ENCODE results near the gene KANSL1.
"Not testable (repeated sequence)": the region's sequence is repeated elsewhere in the genome, so short reads cannot be mapped to it uniquely, and the experiment has no call there.

Gene KANSL1

DNA sequence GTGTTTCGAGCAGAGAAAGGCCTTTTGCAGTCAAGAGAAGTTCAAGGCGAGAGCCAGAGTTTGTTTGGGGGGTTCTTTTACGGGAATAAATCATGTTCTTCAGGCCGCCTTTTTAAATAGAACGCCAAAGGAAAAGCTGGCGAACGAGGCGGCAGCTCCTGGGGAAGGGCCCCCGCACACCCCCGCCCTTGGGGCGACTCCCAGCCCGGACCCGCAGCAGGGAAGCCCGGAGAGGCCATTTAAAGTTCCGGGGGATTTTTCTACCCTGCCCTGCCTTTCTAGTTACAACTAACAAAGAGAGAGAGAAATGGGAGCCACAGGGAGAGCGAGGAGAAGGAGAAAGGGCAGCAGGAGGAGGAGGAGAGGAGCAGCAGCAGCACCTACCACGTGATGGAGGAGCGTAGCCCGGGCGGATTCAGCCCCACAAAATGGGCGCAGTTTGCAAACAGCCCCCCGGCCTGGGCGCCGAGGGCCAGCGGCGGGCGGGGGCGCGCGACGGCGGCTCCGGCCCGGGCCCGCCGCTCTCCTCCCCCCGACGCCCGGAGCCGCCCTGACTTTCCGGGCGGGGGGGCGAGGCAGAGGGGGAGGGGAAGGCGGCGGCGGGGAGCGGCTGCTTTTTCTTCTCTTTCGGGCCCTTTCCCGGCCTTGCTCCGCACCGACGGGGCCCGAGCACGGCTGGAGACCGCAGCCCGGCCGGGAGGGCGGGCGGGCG, 634 bp downstream of the KANSL1 start:
- DNase-seq, result peak; percentile 54

- DNase-seq, result no peak
These were observed 1.1 kb downstream of the KANSL1 start for GRCh38 chr17:46192189-46192438.

GRCh38 chr17:46191322-46192188, 1.7 kb downstream of the KANSL1 start:
- DNase-seq, result no peak

DNA sequence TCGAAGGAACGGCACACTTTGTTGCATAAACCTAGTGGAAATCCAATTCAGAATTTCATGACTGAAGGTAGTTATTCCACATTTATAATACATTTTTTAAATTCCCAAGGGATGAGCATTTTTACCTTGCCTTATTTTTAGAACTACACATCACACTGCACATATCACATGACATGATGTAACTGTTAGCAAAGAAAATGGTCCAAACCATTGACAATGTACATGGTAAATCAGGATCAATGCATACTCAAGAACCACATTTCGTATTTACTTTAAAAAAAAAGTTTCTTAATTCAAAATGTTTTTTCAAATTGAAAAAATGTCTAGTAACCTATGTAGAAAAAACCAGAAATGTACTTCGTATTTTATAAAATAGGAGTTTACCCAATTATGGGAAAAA, 2.5 kb downstream of the KANSL1 start:
- DNase-seq, result no peak

- peak; percentile 29 for DNase-seq
These were observed 6.4 kb downstream of the KANSL1 start for GRCh38 chr17:46186827-46187235.

DNA sequence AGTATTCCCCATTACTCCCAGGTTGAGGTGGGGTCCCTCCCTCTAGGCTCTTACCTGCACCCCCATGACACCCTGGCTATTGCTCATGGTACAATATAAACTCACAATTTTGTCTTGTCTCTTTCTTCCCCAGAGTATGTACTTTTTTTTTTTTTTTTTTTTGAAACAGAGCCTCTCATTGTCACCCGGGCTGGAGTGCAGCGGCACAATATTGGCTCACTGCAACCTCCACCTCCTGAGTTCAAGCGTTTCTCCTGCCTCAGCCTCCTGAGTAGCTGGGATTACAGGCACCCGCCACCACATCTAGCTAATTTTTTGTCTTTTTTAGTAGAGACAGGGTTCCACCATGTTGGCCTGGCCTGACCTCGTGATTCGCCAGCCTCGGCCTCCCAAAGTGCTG, 8.5 kb downstream of the KANSL1 start:
- no peak for DNase-seq

- not testable (repeated sequence) for DNase-seq
These were observed 9.8 kb downstream of the KANSL1 start for GRCh38 chr17:46183383-46183782.

GRCh38 chr17:46182961-46183360, 10.3 kb downstream of the KANSL1 start:
- no peak for DNase-seq

DNA sequence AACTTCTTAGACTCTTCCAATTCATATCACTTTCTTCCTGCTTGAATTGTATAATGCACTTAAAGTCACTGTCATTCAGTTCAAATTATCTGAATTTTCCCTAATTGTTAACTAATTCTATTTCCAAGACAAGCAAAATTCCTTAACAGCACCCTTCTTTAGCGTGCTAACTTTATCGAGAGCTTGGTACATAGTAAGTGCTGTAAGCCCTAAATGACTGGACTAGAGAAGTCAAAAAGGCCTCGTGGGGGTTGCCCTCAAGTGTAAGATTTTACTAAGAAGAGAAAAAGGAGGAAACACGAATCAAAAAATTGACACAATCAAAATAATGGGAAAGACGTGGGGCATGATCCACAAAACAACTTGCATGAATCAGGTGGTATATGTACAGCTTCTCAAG, 11.3 kb downstream of the KANSL1 start:
- no peak for DNase-seq

DNA sequence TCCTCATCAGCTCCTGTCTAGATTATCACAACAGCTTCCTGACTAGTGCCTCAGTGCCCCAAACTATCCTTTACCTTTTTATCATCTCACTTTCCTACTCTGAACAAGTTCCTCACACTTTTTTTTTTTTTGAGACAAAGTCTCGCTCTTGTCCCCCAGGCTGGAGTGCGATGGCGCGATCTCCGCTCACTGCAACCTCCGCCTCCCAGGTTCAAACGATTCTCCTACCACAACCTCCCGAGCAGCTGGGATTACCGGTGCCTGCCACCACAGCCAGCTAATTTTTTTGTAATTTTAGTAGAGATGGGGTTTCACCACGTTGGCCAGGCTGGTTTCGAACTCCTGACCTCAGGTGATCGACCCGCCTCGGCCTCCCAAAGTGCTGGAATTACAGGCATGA, 11.9 kb downstream of the KANSL1 start:
- not testable (repeated sequence) for DNase-seq

DNA sequence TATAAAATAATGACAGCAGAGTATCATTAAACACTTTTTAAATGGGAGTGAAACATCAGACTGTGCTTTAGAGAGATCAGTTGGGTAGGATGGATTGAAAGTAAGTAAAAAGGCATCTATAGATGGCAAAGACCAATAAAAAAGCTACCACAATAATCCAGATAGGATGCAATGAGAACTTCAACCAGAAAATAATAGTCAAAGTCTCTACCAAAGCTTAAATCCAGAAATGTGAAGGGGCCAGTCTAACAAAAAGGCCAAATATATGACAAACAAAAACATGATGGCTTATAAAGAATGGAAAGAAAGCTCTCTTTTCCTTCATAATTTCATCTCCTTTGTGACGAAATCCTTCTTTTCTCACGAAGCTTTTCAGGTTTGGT, 12.3 kb downstream of the KANSL1 start:
- DNase-seq, result no peak

- not testable (repeated sequence) for DNase-seq
These were observed 12.9 kb downstream of the KANSL1 start for GRCh38 chr17:46180185-46180891.

- DNase-seq, result no peak
These were observed 13.7 kb downstream of the KANSL1 start for GRCh38 chr17:46179375-46179999.

GRCh38 chr17:46178550-46179214, 14.5 kb downstream of the KANSL1 start:
- no peak for DNase-seq

- no peak for DNase-seq
These were observed 16.3 kb downstream of the KANSL1 start for GRCh38 chr17:46176975-46177374.

- DNase-seq, result no peak
These were observed 17.3 kb downstream of the KANSL1 start for GRCh38 chr17:46175891-46176290.

DNA sequence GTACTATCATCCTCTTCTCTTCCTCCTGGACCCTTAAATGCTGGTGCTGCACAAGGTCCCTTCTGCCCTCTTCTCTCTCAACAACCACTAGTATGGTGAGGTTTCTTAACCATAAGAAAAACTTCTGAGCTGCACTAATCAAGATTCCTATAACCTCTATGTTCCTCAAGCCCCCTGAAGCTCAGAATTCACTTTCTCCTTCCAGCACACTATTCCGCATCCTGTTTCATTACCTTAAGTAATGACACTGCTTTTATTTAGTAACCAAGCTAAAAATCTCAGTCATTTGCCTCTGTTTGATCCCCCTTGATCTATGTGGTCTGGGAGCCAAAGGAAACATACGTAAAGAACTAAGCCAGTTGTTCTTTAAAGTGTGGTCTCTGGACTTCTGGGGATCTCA, 20.1 kb downstream of the KANSL1 start:
- no peak for DNase-seq

DNA sequence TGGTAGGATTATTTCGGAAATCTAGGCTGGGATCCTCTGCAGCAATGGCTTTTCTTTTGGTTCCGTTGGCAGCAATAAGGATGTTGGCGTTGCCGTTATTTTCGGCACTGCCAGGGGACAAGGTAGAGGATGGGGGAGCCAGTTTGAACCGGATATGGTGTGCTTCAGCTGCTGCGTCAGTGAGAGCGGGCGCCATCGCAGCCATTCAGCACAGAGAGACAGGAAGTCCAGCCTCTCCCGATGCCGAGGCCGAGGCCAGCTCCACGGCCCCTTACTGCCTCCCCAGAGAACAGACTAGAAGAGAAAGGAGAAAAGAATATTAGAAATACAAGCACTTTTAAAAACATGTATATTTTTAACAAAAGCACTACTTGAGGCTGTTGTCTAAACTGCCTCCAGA, 21.3 kb downstream of the KANSL1 start:
- DNase-seq, result no peak

DNA sequence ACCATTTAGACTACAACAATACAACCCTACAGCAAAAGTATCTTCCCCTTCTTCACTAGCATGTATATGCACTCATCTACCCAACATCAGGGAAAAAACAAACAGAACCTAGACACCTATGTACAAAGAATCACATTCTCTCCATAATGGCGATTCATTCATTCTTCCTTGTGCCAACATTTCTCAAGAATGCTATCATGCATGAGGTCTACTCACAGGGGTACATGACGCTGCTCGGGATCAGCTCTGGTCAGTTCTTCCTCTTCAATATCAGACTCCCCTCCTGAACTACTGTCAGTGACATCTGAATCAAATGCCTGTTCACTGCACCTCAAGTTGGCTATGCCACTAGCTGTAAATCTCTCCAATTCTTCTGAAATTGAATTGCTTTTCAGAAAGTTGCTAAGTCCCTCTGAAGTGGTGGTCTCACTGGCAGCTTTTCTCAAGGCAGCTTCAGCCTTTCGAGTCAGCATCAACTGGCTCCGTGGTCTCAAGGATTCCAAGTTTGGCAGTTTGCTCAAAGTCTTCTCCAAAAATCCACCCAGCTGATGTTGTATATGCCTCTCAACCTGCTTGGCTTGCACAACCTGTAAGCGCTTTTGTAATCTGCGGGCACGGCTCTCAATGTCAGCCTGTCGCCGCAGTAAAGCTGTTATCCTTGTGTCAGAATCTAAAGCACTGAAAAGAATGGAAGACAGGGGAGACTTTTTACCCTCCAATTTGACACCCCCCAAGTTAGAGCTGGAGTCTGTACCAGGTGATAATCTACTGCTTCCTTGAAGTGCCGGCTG, 22.4 kb downstream of the KANSL1 start:
- DNase-seq, result no peak

GRCh38 chr17:46169913-46170638, 23.2 kb downstream of the KANSL1 start:
- no peak for DNase-seq

GRCh38 chr17:46167826-46168569, 25.2 kb downstream of the KANSL1 start:
- DNase-seq, result no peak

Data from activated CD8-positive, alpha-beta memory T cell treated with anti-CD3 and anti-CD28 coated beads, Interleukin-2, amount 50 U/mL, for 4 hours (primary cell).